DMS153 treated with DMSO at 0.1 percent for 48 hours (cell line): Measurements from ENCODE around the gene VPREB1.
"Not testable (repeated sequence)": the region's sequence is repeated elsewhere in the genome, so short reads cannot be mapped to it uniquely, and the experiment has no call there.

Experiments
- DNase-seq: peaks from one replicate; lab custom pipeline; 2025; ENCODE audit not compliant: unreplicated experiment; lab: John Stamatoyannopoulos, UW

VPREB1 gene

DNA sequence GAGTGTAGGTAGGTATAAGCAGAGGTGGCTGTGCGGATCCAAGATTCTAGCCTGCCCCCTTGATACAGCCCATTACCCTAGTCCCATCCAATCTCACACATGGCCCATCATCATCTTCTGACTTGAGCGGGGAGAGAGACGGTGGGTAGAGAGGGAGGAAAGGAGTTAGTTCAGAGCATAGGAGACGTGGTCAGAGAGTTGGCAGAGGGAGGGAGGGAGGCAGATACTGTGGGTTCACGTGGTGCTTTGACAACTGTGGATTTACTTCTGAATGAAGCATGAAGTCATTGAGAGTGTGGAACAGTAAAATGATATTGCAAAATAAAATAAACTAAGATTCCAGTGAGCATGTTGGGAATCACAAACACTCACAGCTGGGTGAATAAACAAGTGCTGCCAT is 31.4 kb upstream of the VPREB1 start:
- DNase-seq = no peak

DNA sequence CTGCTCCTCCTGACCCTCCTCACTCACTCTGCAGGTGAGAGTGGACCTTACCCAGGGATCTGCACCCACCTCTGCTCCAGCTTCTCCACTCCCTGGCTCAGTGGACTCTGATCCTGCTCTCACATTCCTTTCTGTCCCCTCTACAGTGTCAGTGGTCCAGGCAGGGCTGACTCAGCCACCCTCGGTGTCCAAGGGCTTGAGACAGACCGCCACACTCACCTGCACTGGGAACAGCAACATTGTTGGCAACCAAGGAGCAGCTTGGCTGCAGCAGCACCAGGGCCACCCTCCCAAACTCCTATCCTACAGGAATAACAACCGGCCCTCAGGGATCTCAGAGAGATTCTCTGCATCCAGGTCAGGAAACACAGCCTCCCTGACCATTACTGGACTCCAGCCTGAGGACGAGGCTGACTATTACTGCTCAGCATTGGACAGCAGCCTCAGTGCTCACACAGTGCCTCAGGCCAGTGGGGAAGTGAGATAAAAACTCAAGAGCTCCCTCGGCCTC is 29.7 kb upstream of the VPREB1 start:
- no peak for DNase-seq

DNA sequence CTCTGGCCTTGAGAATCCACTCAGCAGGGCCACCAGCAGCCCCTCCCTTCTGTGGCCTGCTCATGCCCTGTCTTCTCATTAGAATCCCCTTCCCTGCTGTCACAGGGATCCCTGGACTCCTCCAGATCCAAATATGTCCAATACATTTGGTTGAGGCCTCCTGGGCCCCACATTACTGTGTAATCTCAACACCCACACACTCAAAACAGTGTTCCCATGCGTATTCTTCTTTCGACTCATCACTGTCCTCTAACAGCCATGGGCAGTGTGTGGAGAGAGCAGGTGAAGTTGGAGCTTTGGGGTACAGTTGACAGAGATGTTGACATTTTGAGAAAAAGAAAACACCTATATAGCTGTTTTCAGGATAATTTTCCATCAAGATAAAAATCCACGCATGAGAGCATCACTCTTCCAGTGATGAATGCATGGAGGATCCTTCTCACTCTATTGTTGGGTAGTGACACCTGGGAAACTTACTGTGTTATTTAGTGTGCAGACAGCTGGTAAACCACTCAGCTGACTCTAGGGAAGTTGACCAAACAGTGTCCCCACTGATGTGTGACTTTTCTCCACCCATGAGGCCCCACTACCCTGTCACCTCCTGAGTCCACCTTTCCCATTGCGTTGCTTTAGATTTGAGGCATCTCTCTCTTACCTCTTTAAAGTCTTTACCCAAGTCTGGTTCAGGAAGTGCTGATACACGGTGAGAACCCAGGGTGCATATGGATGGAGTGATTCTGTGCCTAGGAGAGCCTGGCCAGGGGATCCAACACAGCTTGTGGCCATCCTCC is 28.7 kb upstream of the VPREB1 start:
- no peak for DNase-seq

DNA sequence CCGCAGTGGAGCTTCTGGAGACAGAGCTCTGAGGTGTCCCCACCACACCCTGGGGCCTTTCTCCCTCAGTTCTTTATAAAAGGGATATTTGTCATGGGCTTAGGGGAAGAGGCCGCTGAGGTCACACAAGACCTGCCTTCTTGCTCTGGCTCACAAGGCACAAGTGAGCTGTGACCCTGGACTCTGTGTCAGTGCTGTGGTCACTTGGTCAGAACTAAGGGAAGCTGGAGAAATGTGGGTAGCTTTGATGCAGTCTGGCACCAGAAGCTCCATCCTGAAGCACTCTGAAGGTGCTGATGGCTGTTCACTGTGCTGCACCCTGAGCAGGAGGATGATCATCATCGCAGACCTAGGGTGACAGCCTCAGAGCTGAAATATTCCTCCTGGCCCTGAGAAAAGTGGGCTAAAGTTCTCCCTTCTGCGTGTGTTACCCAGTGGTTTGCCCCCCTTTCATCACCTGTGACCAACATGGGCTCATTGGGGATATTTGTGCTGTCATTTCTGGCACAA is 28.1 kb upstream of the VPREB1 start:
- DNase-seq = no peak

DNA sequence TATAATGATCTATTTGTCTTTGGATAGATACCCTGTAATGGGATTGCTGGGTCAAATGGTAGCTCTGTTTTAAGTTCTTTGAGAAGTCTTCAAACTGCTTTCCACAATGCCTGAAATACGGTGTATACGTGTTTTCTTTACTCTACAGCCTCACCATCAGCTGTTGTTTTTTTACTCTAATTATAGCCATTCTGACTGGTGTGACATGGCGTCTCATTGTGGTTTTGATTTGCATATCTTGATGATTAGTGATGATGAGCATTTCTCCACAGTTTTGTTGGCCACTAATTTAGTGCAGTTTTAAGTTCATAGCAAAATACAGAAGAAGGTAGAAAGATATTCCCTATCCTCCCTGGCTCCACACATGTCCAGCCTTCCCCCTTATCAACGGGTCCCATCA is 26.3 kb upstream of the VPREB1 start:
- no peak for DNase-seq

DNA sequence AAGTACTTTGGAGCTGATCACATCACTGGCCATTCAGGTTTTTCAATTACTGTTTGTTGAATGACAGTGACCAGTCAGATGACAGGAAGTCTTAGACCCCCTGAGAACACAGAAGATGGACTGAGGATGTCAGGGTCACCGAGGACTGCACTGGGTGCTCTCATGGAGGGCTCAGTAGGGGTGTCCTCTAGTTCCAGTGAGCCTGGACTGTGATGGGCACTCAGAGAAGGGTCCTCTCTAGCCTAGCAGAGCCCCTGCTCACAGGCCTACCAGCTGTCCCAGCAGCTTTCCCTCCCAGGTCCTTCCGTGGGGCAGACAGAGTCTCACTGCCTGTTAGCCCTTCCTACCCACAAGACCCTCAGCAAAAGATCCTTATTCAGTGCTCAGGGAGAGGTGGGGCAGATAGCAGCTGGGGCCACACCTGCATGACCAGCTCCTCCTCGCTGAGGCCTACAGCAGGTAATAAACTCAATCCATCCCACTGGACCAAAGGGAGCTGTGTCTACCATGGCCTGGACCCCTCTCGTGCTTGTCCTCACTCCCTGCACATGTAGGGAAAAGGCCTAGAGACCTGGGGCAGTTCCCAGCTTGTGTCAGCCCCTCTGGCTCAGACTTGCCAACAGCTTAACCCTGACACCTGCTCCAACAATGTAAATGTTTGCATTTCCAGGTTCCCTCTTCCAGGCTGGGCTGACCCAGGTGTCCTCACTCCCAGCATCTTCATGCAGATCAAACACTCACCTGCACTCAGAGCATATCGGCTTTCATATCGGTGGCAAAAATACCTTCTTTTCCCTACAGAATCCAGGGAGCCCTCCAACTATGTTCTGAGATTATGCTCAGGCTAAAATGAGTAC is 25.2 kb upstream of the VPREB1 start:
- DNase-seq = peak; percentile 5

DNA sequence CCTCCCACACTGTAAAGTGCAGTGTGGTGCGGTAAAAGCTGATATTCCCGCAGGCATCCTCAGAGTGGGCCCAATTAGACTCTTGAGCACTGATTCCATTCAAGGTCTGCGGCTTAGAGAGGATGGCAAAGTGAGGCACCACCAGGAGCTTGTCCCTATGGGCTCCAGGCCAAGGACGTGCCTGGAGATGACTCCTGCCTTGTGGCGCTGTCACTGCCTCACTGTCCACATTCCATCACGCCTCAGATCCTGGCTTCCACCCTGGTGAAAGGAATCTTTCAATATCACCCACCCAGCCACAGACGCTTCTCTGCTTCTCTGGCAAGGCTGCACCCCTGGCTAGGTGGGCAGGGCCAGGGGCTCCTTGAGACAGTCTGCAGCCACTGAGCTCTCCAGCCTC is 23.5 kb upstream of the VPREB1 start:
- DNase-seq = not testable (repeated sequence)

DNA sequence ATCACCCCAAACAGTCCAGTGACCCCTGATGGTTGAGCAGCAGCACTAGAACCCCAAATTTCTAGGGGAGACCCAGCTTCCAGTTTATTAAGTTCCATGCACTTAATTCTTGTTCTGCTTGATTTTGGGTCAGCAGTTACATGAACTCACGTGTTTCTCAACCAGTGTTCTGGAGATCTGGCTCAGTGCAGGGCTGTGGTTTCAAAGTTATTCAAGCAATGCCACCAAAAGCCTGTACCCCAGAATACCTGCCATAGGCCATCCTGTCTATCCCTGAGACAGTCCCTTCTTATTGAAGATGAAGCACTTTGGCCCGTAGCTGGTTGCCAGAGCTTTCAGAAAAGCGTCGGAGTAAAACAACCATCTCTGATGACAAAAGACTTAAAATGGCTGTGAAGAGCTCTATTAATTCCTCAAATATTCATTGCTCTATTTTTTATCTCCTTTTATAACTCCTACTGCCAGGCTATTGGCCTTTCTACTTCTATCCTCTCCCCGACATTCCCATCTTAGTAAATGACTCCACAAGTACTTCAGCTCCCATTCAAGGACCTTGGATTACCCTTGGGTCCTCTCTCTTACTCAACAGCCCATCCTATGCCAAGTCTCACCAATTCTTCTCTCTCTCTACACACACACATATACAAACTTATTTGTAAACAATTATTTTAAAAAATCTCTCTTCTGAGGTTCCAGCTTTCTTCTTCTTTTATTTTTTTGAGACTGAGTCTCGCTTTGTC is 18.0 kb upstream of the VPREB1 start:
- DNase-seq = no peak

DNA sequence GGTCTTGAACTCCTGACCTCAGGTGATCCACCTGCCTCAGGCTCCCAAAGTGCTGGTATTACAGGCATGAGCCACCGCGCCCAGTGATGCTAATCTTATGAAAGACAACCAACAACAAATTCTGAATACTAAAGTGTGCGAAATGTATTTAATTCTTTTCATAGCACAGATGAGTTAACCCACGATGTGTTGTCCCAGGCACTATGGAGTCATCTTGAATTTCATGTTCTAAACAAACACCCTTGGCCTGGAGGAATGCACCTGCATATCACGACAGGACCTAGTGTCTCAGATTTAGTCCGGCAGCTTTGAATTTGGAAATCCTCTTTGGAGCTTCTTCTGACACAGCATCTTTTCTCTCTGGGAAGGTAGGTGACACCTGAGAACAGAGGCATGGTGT is 16.2 kb upstream of the VPREB1 start:
- no peak for DNase-seq

DNA sequence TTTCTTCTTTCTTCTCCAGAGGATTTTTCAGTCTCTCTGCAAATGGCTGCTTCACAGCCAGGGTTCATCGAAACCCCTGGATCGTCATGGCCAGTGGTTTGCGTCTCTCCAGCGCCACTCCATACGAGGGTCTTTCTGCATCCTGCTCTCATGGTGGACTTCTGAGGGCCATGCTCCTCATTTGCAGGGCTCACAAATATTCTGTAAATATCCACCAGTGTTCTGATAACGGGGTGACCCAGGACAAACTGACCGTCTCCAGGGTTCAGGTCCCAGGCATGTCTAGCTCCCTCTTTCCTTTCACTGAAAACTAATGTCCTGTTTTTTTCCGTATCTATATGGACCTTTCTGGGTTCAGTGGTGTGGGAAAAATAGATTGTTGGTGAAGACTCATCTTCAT is 15.7 kb upstream of the VPREB1 start:
- no peak for DNase-seq

DNA sequence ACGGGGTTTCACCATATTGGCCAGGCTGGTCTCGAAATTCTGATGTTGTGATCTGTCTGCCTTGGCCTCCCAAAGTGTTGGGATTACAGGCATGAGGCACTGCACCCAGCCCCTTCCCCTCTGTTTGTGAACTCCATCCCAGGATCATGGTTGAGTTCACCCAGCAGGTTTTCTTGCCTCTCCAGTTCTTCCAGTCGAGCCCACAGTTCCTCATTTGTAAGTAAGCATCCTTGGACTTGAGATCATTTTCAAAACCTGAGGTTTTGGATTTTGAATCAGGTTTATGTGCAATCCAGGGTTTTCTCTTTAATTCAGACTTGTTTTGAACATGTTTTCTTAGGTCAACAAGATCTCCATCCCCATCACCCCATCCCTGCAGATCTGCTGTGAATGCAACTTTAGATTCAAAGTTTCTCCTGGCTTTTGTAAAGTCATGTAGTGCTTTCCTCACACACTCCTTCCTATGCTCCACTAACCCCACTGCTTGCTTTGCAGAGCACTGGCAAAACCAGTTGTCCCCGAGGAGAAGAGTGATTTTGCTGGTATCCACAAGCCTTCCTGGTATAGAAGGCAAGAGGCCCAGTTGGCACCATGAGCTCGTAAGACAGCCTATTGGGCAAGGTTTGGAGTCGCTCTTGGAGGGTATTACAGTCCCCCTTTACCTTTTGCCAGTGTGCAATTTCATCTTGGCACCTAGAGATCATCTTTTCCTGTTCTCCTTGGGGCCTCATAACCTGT is 14.7 kb upstream of the VPREB1 start:
- DNase-seq = no peak

DNA sequence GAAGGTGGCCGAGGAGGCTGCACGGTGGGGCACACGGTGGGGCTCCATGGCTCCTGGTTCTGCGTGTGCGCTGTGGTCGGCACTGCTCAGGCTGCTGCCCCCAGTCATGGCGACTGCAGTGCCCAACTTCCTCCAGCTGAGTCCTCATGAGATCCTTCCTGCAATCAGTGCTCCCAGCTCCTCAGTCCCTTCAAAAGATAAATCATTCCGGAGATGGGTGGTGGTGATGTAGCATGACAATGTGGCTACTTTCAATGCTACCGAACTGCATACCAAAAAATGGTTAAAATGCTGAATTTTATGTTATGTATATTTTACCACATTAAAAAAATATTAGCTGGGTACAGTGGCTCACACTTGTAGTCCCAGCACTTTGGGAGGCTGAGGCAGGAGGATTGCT is 14.1 kb upstream of the VPREB1 start:
- DNase-seq = no peak

DNA sequence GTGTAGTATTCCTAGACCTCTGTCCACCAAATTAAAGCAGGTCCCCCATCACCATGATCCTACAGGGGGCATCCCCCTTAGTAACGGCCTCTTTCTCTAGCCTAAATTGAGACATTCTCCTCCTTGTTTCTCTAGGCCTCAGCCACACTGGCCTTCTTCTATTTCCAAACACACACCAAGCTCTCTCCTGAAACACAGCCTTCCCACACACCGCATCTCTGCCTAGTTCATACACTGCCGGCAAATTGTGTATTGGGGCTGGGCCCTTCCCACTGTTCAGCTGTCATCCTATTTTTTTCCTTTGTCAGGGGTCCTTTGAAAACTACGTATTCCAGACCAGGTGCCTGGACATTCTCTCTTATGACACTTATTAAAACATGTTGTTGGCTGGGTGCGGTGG is 11.5 kb upstream of the VPREB1 start:
- no peak for DNase-seq

DNA sequence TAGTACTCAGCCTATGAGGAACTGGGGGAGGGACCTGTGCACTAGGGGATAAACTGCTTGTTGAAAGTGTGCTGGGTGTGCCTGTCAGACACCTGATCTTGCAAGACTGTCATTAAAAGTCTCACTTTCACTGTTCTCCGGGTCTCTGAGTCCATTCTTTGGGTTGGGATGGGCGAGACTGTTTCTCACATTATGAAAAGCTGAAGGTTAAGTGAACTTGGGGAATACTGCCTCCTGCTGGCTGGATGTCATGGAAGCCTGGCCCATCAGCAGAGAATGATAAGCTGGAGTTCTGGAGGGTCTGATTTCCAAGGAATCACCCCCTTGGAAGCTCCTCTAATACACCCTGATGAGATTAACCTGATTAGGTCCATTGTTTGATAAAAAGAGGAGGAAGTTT is 9.0 kb upstream of the VPREB1 start:
- DNase-seq = no peak

DNA sequence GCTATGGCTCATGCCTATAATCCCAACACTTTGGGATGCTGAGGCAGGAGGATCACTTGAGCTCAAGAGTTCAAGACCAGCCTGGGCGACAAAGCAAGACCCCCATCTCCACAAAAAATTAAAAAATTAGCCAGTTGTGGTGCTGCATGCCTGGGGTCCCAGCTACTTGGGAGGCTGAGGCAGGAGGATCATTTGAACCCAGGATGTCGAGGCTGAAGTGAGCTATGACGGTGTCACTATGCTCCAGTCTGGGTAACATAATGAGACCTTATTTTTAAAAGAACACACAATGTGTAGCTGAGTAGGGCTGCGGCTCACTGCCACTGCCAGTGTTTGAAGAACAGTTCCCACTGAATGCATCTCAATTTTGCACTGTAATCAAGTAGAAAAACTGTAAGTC is 7.1 kb upstream of the VPREB1 start:
- DNase-seq = no peak

DNA sequence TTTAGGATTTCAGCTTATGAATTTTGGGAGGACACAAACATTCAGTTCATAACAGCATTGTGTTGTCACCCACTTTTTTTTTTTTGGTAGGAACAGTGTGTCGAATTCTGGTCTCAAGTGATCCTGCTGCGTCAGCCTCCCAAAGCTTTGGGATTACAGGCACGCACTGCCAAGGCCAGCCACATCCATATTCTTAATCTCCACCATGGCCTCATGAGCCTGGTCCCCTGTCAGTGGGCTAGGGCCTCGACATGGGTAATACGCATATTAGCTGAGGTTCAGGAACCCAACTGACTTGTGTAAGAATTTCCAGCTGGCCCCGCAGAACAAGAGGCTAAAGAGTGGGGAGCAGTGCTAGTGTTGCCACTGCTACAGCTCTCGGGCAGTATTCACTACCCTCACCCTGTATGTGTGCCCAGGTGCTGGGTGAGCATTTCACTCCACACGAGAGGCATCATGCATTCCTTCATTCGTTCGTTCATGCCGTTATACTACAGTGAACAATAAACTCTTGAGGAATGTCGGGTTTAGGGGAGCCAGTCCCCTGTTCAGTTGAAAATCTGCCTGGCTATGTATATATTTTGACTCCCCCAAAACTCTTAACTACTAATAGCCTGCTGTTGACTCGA is 5.2 kb upstream of the VPREB1 start:
- DNase-seq = no peak

DNA sequence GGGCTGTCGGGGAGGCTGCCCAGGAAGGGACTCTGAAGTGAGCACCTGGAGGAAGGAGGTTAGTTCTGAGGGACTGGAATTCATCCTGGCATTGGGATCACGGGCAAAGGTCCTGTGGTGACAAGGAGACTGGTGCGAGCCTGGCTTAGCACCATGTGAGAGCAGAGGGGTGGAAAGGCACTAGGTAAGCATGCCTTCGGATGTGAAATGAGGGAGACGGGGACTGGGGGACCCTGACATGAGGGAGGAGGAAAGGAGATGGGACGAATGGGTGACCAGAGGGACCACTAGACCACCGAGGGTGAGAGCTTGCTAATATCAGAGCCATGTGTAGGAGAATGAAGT is 3.1 kb upstream of the VPREB1 start:
- DNase-seq = no peak

DNA sequence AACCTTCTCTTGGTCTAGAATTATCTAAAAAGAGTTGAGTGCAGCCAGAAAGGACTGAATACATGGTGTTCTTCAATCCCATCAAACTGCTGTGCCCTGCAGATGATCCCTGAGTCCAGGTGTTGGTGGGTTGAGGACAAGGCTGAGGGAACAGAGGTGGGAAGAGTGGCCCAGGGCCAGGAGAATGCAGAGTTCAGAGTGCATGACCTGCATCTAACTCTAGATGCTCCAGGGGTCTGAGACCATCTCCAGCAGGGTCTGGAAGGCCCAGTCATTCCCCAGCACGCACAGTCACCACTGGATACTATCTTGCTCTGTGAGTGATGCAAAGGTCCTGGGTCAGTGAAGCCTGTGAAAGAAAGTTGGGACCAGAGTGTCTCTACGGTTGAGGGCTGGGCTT is 2.1 kb upstream of the VPREB1 start:
- DNase-seq = no peak

DNA sequence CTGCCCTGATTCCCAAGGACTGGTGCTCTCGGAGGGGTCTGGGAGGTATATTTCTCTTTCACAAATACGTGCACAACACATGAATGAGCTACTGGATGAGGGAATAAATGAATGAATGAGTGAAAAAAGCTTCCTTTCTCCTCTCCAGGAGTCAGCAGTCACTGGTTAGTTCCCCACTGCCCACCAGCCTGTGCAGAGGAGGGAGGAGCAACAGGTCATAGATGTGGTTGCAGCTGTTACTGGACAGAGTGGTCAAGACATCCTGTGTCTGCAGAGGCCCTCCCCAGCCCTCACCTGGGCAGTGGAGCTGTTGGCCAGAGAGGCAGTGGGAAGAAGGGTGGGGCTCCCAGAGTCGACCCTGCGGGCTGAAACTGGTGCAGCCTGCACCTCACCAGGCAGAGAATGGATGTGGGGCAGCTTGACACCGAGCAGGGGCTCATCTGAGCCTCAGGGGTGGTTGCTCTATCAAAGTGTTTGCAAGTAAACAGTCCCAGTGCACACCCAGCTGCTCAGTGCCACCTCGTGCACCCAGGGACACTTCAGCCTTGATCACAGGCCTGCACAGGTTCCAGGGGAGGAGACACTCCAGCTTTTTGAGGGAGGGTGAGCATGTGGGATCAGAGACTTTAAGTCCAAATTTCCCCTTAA is 1.4 kb upstream of the VPREB1 start:
- DNase-seq = no peak
